HG02943 (cell line): ENCODE measurements around the gene DLG1.

Source experiments
- ATAC-seq: cut with Tn5 transposase; IDR thresholded peaks from one replicate; pipeline ENCODE4 v1.9.1; 2021; ENCODE audit warnings: mild to moderate bottlenecking, low read depth, moderate library complexity; ENCODE audit not compliant: unreplicated experiment

The DLG1 gene

DNA sequence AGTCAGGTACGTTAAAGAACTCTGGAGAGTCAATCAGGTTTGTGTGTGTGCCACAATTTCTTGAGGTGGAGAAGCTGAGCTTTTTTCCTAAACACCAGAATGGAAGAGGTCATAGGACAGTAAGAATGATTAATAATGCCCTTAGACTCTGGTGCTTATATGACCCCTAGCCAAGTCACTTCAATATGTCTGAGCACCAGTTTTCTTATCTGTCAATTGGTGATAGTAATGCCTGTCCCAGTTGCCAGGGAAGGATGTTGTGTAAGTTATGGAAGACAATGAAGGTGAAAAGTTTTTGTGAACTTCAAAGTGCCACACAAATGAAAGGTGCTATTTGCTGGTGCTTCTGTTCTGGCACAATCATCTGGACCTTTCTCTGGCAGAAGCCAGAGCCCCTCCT is 22.2 kb upstream of the DLG1 start:
- no peak for ATAC-seq

GRCh38 chr3:197317250-197317963 is 19.0 kb upstream of the DLG1 start:
- ATAC-seq = no peak

DNA sequence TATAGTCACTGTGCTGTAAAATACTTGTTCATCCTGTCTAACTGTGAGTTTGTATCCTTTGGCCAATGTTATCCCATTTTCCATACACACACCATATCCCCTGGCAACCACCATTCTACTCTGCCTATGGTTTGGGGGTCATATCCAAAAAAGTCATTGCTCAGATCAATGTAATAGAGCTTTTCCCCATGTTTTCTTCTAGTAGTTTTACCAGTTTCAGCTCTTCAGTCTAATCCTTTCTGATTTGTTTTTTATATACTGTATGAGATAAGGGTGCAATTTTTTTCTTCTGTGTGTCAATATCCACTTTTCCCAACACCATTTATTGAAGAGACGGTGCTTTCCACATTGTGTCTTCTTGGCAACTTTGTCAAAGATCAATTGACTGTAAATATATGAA is 14.0 kb upstream of the DLG1 start:
- ATAC-seq = no peak

DNA sequence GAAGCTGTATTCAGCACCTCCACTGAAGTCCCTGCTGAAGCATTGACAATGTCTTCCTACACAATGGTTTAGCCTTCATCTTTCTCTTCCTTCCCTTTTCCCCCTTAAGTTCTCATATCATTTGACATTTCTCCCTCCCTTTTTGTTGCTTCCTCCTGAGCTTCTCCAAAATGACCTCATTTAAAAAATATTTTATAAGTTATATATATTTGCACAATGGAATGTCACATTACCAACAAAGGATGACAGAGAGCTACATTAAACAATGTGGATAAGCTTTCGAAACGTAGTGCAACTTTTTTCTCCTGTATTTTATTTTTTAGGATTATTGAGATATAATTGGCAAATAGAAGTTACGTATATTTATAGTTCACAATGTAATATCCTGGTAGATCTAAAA is 13.2 kb upstream of the DLG1 start:
- no peak for ATAC-seq

GRCh38 chr3:197309528-197310361 is 11.3 kb upstream of the DLG1 start:
- ATAC-seq = no peak

GRCh38 chr3:197308591-197308990 is 10.2 kb upstream of the DLG1 start:
- ATAC-seq = no peak

- ATAC-seq = no peak
Observed at GRCh38 chr3:197306374-197307086, 8.1 kb upstream of the DLG1 start.

DNA sequence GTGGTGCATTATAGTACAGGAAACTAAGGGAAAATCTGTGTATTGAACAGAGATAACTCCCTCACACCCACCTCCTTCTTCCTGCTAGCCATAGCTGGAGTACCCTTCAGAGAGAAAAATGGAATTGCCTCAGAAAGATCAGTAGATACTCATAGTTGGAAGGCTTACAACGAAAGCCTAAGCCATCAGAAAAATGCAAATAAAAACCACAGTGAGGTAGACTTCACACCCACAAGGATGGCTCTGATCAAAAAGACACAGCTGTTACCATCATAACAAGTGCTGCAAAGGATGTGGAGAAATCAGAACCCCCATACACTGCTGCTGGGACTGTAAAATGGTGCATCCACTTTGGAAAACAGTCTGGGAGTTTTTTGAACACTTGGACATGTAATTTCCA is 7.4 kb upstream of the DLG1 start:
- peak; percentile 90 for ATAC-seq

GRCh38 chr3:197303452-197303851 is 5.0 kb upstream of the DLG1 start:
- no peak for ATAC-seq

DNA sequence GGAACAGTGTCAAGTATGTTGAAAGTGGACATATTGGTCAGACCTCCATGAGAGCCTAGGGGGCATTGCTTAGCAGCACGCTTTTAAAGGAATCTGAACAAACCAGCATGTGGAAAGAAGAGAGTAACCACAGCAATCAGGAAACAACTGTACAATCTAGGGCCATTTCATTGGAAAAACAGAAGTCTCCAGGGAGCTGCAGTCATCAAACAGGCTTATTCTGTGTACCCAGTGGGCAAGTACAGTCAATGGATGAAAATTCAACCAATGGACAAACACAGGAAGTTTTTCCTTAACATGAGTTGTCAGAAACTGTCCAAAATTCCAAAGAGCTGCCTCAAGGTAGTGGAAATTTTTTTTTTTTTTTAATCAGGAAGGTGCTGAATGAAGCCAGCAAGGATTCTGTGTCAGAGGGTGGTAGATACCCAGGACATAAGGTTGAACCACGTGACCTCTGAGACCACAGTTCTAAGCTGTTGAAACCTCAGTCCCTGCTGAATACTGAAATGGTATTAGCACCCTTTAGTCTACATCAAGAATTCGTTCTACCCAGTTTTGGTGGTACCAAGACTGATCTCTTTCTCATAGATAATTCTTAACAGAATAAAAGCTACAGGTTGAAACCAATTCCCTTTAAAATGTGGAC is 4.4 kb upstream of the DLG1 start:
- no peak for ATAC-seq

- no peak for ATAC-seq
Observed at GRCh38 chr3:197302033-197302432, 3.6 kb upstream of the DLG1 start.

GRCh38 chr3:197300361-197300760 is 1.9 kb upstream of the DLG1 start:
- no peak for ATAC-seq

- peak; percentile 22 for ATAC-seq
Observed at GRCh38 chr3:197298945-197299854, 788 bp upstream of the DLG1 start.

DNA sequence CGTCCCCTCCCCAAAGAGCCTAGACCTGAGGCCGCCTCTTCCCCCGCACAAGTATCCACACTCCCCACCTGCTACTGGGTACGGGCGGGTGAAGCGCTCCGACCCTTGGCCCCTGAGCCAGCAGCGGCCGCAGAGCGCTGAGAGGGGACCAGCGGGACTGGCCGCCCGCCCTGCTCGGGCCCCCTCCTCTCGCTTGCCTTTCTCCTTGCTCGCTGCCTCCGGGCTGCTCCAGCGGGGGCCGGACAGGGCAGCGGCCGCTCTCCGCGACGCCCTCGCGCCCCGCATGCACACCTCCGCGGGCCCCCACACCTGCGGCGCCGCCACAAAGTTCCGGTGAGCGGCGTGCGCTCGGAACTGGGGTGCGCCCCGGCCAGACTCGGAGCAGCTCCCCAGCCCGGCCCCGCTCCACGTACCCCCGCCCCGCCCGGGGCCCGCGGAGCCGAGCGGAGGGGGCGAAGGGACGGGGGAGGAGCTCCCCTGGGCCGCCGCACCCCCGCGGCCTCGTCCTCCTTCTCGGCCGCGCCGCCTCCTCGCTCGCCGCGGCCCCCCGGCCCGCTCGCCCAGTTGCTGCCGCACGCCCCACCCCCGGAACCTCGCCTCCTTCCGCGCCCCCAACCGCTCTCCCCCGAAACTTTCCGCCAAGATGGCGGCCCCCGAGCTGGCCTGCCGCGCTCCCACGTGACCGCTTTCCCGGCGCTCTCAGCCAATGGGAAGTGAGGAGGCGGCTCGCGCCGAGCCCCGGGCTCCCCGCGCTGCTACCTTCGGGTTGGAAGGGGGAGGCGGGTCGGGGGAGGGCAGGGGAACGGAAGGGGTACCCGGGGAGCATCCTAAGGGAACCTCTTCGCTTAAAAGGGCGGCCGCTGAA is 704 bp downstream of the DLG1 start:
- peak; percentile 71 for ATAC-seq

GRCh38 chr3:197297002-197297401 is 1.4 kb downstream of the DLG1 start:
- no peak for ATAC-seq

GRCh38 chr3:197296545-197296944 is 1.9 kb downstream of the DLG1 start:
- ATAC-seq = no peak

DNA sequence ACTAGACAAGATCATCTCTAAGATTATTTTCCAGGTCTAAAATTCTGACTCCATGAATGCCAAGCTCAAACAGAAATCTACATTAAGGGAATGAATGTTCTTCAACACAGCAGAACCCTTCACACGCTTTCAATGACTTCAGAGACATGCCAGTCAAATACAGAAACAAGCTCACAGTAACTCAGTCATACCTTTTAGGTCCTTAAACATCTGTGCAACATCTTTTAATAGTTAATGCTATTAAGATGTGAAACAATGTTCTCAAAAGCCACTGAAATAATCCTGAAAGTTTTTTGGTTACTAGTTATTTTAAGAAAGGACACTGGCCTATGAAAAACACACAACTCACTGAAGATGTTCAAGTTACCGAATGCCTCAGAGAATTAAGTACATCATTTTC is 2.5 kb downstream of the DLG1 start:
- ATAC-seq = no peak

- no peak for ATAC-seq
Observed at GRCh38 chr3:197293605-197294237, 4.7 kb downstream of the DLG1 start.
